ENCODE data around the gene CCDC92. TPM values are rescaled to one million over a fixed set of nuclear protein-coding genes. Genes with fewer than 3 reads are reported as not detected.

The CCDC92 gene
- total and polyA plus RNA-seq, 5 donors from 2014 or later, result 12.9 to 24.1 (median 19.5) TPM

Other genes with a start within 250 kb of the CCDC92 start
- gene DNAH10, start 210.5 kb downstream of the CCDC92 start, total RNA-seq, result 0.02 TPM
- under 1 TPM in 1 of 4 donors, not detected in 3; 0.07 TPM for gene DNAH10, start 210.5 kb downstream of the CCDC92 start, polyA plus RNA-seq
- 24.5 TPM for gene ZNF664, start 384 bp upstream of the CCDC92 start, total RNA-seq
- gene ZNF664, start 384 bp upstream of the CCDC92 start, polyA plus RNA-seq, result 10 to 100 TPM in 2 of 4 donors, 1 to 10 TPM in 2; 6.9 to 10.3 (median 9.5) TPM

Data from CD4-positive, CD25-positive, alpha-beta regulatory T cell (primary cell).